COR-L47 (cell line): ENCODE measurements around the gene PSORS1C1.
"Not testable (repeated sequence)": the region's sequence is repeated elsewhere in the genome, so short reads cannot be mapped to it uniquely, and the experiment has no call there.

Source experiments
- DNase-seq: peaks from one replicate; lab custom pipeline; 2025; lab: John Stamatoyannopoulos, UW

The PSORS1C1 gene

GRCh38 chr6:31158863-31159855 is 44.6 kb downstream of the PSORS1C1 start:
- DNase-seq: peak; percentile 39

- DNase-seq: no peak
Observed at GRCh38 chr6:31161216-31162126, 46.9 kb downstream of the PSORS1C1 start.

GRCh38 chr6:31162463-31163165 is 48.0 kb downstream of the PSORS1C1 start:
- DNase-seq: no peak

- no peak for DNase-seq
Observed at GRCh38 chr6:31163922-31164321, 49.3 kb downstream of the PSORS1C1 start.

- DNase-seq: not testable (repeated sequence)
Observed at GRCh38 chr6:31164475-31165063, 50.0 kb downstream of the PSORS1C1 start.

- DNase-seq: not testable (repeated sequence)
Observed at GRCh38 chr6:31165064-31165832, 50.6 kb downstream of the PSORS1C1 start.

GRCh38 chr6:31165986-31166385 is 51.4 kb downstream of the PSORS1C1 start:
- DNase-seq: no peak

GRCh38 chr6:31168606-31169005 is 54.0 kb downstream of the PSORS1C1 start:
- no peak for DNase-seq

- no peak for DNase-seq
Observed at GRCh38 chr6:31169123-31169857, 54.7 kb downstream of the PSORS1C1 start.

GRCh38 chr6:31169858-31170599 is 55.4 kb downstream of the PSORS1C1 start:
- DNase-seq: not testable (repeated sequence)

GRCh38 chr6:31170600-31170881 is 55.9 kb downstream of the PSORS1C1 start, which contains the start of gene POU5F1:
Gene POU5F1, minus strand, starts transcription at chr6:31170682. Its CDS starts 62 bp downstream, at chr6:31170620.
- no peak for DNase-seq

- no peak for DNase-seq
Observed at GRCh38 chr6:31170987-31171671, 56.5 kb downstream of the PSORS1C1 start.

- no peak for DNase-seq
Observed at GRCh38 chr6:31171931-31172905, 57.6 kb downstream of the PSORS1C1 start.

- DNase-seq: no peak
Observed at GRCh38 chr6:31172973-31173384, 58.4 kb downstream of the PSORS1C1 start.

GRCh38 chr6:31173406-31173805 is 58.8 kb downstream of the PSORS1C1 start:
- no peak for DNase-seq

- DNase-seq: no peak
Observed at GRCh38 chr6:31174378-31174777, 59.8 kb downstream of the PSORS1C1 start.

- DNase-seq: no peak
Observed at GRCh38 chr6:31175971-31176370, 61.4 kb downstream of the PSORS1C1 start.
